Progenitor cell of endocrine pancreas (in vitro differentiated cells): ENCODE results near the gene GMDS. TPM values are rescaled to one million over a fixed set of nuclear protein-coding genes. Genes with fewer than 3 reads are reported as not detected.
"Not testable (repeated sequence)": the region's sequence is repeated elsewhere in the genome, so short reads cannot be mapped to it uniquely, and the experiment has no call there.

Source experiments
- DNase-seq: peaks from one replicate; pipeline ENCODE4 v3.0.0; 2021; ENCODE audit warnings: low spot score; ENCODE audit not compliant: unreplicated experiment
- H3K27ac Mint-ChIP-seq: 2 replicates; pipeline ENCODE4 v1.8.0; 2021; ENCODE audit warnings: mild to moderate bottlenecking, moderate library complexity, mixed read lengths
- H3K27me3 Mint-ChIP-seq: 2 replicates; pipeline ENCODE4 v1.8.0; 2021; ENCODE audit warnings: mixed read lengths
- H3K36me3 Mint-ChIP-seq: 2 replicates; pipeline ENCODE4 v1.8.0; 2022; ENCODE audit warnings: mixed read lengths; ENCODE audit not compliant: insufficient read depth
- H3K4me1 Mint-ChIP-seq: 2 replicates; pipeline ENCODE4 v1.8.0; 2021; ENCODE audit warnings: low read depth, mixed read lengths
- H3K4me3 Mint-ChIP-seq: 2 replicates; pipeline ENCODE4 v1.8.0; 2021; ENCODE audit warnings: low read depth, mild to moderate bottlenecking, moderate library complexity, mixed read lengths
- H3K9me3 Mint-ChIP-seq: 2 replicates; pipeline ENCODE4 v1.8.0; 2021; ENCODE audit warnings: low read depth, mixed read lengths
- CTCF ChIP-seq: fragments of 200-600 bp; sonication (generic); IDR thresholded peaks from one replicate; pipeline ENCODE4 v1.5.0; 2021; ENCODE audit warnings: antibody characterized with exemption, mild to moderate bottlenecking; ENCODE audit not compliant: unreplicated experiment
- total RNA-seq: library from RNA; stranded (reverse); gene quantifications from 2 replicates; pipeline ENCODE4 v1.2.1, GENCODE V29; 2021

GMDS gene
- total RNA-seq, 1 donor from 2014 or later = 17.2 TPM

GRCh38 chr6:1759870-1760269 lies 485.5 kb downstream of the GMDS start:
- Mint-ChIP-seq H3K9me3 (no peaks in the 10 kb centered on the region), H3K4me1 (peaks cover 24% of the 10 kb centered on the region), H3K27ac (peak overlapping the region; percentile 84), H3K36me3 (no peaks in the 10 kb centered on the region), H3K27me3 (no peaks in the 10 kb centered on the region), H3K4me3 (no peak overlapping the region)
- TF ChIP-seq CTCF = no peak
- DNase-seq = no peak

GRCh38 chr6:1758076-1758679 lies 487.2 kb downstream of the GMDS start:
- H3K9me3 Mint-ChIP-seq = peaks cover 8% of the 10 kb centered on the region
- H3K36me3 Mint-ChIP-seq = no peaks in the 10 kb centered on the region
- no peak overlapping the region for H3K27ac Mint-ChIP-seq
- no peak for DNase-seq
- TF ChIP-seq CTCF = no peak
- H3K4me3 Mint-ChIP-seq = no peak overlapping the region
- peaks cover 16% of the 10 kb centered on the region for H3K4me1 Mint-ChIP-seq
- H3K27me3 Mint-ChIP-seq = no peaks in the 10 kb centered on the region

DNA sequence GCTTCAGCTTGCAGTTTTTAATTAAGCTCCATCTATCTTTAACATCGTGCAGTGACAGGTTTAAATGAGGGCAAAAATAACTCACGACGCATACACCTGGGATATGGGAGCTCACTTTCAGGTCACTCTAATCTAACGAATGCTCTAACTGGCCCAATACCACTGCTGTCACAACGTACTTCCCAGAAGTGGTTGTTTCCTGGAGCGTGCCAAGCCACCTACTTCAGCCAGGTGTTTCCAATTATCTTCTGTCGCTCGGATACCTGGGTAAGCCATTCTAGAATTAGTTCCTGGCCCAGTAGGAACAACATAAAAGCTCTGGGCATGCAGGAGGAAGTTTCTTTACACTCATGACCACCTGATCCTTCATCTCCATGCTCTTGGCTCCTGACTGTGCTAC lies 488.3 kb downstream of the GMDS start:
- no peak for DNase-seq
- H3K27me3 Mint-ChIP-seq = peaks cover 2% of the 10 kb centered on the region
- H3K9me3 Mint-ChIP-seq = peaks cover 11% of the 10 kb centered on the region
- TF ChIP-seq CTCF = no peak
- H3K4me3 Mint-ChIP-seq = no peak overlapping the region
- H3K36me3 Mint-ChIP-seq = no peaks in the 10 kb centered on the region
- peaks cover 12% of the 10 kb centered on the region for H3K4me1 Mint-ChIP-seq
- no peak overlapping the region for H3K27ac Mint-ChIP-seq

DNA sequence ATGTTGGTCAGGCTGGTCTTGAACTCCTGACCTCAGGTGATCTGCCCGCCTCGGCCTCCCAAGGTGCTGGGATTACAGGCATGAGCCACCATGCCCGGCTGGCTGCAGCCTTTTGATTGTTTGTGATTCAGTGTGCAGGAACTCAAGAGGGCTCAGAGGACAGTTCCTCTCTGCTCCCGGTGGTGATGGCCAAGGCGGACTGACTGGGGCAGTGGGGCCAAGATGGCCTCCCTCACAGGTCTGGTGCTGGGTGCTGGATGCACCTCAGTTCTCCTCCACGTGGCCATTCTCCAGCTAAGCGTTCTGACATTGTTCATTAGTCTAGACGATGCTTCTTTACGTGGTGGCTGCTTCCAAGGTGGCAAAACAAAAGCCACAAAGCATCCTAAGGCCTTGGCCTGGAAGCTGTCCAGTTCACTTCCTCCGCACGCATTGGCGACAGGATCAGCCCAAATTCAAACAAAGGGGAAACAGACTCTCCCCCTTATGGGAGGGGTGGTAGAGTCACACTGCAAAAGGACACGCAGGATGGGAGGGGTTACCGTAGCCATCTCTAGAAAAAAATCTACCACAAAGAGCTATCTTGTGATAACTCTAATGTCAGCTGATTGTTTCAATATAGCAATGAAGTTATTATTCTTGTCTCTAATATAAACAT lies 488.8 kb downstream of the GMDS start:
- Mint-ChIP-seq H3K4me3 (no peak overlapping the region), H3K36me3 (peaks cover 1% of the 10 kb centered on the region), H3K27ac (no peak overlapping the region), H3K27me3 (peaks cover 4% of the 10 kb centered on the region), H3K9me3 (peaks cover 16% of the 10 kb centered on the region), H3K4me1 (peaks cover 9% of the 10 kb centered on the region)
- no peak for TF ChIP-seq CTCF
- DNase-seq = no peak

- not testable (repeated sequence) for H3K4me3 Mint-ChIP-seq, H3K27me3 Mint-ChIP-seq, H3K36me3 Mint-ChIP-seq, H3K4me1 Mint-ChIP-seq, H3K27ac Mint-ChIP-seq, DNase-seq
- H3K9me3 Mint-ChIP-seq = peaks cover 17% of the 10 kb centered on the region
Observed at GRCh38 chr6:1751063-1751462, 494.3 kb downstream of the GMDS start.

DNA sequence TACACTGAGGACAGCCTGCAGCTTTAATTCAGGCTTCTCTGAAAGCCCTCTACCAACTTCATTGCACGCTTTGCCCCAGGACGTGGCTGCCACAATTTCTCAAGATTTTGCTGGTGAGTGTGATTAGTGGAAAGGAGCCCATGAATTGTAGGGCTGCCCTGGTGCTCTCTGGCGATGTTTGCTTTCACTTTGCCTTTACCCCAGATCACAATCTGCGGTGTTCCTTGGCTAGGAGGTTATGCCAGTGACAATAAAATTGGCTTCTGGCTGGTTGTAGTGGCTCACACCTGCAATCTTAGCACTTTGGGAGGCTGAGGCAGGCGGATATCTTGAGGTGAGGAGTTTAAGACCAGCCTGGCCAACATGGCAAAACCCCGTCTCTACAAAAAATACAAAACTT lies 496.4 kb downstream of the GMDS start:
- TF ChIP-seq CTCF = no peak
- Mint-ChIP-seq H3K4me1 (peaks cover 16% of the 10 kb centered on the region), H3K4me3 (no peak overlapping the region), H3K36me3 (peaks cover 1% of the 10 kb centered on the region), H3K27ac (no peak overlapping the region), H3K27me3 (peaks cover 4% of the 10 kb centered on the region), H3K9me3 (peaks cover 16% of the 10 kb centered on the region)
- no peak for DNase-seq
